HG03097 (cell line): ENCODE measurements around the gene HIVEP2.
A peak's percentile ranks its signal among the peaks of the same experiment; 100 is the strongest.

Experiments used
- ATAC-seq: cut with Tn5 transposase; IDR thresholded peaks from one replicate; pipeline ENCODE4 v1.9.1; 2021; ENCODE audit not compliant: unreplicated experiment, low FRiP score

The HIVEP2 gene

DNA sequence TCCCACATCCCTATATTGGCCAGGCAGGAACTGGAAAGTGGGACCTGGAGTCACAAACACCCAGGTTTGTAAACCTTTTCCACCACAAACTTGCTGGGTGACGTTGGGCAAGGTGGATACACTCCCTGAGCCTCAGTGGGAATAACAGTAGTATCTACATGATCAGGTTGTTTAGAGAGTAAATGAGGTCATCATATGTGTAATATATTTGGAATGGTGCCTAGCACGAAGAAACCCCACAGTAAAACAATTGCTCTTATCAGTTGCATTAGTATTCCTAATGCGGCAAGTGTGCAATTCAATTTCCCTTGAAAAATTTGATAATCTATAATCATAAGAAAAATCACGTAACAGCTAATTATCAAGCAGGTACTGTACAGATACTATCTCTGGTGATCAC lies 51.9 kb downstream of the HIVEP2 start:
- ATAC-seq, result no peak

DNA sequence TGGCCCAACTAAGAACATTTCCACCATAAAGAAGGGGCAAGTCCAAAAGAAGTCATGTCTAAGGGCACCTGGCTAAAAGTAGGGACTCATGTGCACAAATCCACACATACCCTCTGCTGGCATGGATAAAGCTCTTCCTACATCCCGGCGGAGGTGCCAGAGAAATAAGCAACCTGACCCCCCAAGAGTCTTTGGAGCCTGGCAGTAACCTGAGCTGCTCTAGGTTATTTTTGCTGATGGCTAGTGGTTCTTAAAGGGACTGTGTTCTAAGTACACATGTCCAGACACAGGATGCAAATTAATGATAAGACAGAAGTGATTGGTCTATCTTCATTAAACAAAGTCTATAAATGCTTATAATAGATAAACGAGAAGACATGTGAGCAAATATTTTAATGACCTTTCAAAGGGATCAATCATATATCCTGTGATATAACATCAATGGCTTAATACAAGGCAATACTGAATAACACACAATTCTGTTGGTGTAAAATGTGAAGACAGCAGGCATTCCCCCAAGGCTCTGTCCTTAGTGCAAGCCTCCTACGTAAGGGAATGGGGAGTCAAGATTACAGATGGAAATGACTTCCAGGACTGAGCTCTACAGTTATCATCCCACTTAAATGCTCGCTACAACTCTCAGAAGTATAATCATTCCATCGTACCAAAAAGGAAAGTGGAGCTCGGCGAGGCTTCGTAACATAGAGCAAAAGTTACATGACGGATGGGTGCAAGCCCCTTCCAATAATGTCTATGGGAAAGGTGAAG lies 52.5 kb downstream of the HIVEP2 start:
- ATAC-seq, result no peak

DNA sequence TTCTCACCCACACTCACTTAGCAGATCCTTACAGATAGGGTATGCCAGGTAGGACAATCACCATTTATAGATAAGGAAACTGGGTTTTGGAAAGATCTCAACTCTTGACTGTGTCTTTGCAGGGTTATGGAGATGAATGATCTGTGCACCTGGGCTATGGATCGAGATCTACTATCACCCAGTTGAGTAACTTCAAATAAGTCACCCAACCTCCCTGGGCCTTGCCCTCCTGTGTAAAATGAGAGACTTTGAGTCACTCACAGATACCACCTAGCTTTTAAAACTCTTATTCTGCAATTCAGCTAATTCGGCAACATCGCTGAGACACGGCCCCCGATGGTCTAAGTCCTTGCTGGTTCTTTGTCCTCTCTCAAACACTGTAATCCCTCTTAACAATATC lies 53.5 kb downstream of the HIVEP2 start:
- no peak for ATAC-seq

DNA sequence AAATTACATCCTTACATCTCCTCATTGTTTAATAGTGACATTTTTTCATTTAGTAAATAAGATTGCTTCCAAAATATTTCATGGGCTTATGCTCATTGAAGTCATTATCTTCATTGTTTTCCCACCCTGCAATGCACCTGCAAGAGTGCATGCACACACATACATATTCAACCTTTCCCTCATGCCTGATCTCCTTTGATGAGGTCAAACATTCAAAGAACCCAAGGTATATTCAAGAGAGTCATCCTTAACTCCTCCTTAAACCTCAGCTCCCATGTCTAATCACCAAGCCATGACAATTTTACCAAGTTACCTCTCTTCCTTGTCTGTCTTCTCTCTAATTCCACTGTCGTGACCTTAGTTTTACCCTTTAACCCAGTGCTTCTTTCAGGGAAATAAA lies 56.5 kb downstream of the HIVEP2 start:
- no peak for ATAC-seq

DNA sequence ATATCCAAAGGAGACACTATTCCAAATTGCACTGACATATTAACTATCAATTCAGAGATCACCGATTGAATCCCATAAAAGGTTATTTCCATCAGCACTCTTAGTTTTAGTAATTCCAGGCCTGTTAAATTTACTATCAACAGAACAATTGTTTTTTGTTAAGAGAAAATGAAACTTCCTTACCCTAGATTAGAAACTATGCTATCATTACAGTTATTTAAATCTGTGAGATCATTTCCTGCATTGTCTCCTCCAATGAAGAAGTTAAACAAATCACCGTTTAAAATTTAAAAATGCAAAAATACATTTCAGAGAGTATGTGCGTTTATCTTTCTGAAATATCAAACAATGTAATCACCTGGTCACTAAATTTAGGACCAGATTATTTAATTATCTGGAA lies 57.5 kb downstream of the HIVEP2 start:
- ATAC-seq, result no peak

DNA sequence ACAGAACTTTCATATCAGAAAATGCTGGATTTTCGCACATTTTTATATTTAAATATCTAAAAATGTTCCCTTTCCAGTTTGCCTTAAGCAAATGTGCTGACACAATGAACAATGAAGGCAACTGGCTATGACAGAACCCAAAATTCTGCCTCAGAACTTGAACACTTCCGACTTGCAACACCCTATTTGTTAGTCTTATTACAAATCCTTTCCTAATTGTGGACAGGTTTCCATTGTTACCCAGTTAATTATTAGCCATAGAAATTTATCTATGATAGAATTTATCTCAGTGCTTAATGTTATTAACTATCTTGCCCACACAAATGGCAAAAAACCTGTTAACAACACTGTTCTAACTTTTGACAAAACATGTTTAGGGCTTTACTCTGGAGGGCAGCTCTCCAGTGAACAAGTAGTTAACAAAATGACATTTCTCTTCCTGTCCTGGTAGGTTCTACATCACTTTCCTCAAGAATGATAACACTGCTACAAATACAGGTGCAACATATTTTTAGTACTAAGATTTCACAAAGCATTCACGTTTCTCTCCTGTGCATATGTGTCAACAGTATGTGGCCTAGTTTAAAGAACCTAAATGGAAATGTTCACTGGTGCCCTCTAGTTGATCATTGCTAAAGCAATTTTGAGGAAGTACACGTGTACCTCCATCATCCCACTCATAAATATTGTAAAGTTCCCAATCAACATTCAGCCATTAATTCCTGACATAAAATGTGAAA lies 58.4 kb downstream of the HIVEP2 start:
- ATAC-seq, result peak; percentile 75

DNA sequence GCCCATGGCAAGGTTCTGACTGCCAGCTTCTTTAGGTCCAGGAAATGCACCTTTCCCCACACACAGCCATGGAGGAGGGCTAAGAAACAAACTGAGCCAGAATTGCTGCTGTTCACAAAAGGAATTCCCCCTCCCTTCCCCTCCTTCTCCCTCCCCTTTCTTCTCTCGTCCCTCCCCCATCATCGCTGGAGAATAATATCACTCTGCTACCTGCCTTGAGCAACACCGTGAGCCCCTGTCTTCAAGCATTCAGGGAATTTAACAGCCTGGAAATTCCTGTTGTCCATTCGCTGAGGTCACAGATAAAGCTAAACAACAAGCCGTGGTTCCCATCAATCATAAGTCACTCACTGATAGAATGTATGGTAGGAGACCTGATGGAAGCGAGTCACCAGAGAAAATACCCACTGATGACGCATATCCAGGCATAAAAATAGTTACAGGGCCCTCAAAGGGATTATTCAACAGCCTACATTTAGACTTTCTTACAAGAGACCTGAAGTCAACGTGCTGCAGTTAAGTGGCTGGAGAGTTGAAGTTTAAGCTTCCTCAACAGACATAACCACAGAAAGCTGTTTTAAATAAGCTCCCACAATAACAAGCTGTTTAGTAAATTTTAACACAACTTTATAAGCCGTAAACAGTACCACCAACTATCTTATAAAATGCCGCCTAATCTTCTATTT lies 59.7 kb downstream of the HIVEP2 start:
- peak; percentile 70 for ATAC-seq

DNA sequence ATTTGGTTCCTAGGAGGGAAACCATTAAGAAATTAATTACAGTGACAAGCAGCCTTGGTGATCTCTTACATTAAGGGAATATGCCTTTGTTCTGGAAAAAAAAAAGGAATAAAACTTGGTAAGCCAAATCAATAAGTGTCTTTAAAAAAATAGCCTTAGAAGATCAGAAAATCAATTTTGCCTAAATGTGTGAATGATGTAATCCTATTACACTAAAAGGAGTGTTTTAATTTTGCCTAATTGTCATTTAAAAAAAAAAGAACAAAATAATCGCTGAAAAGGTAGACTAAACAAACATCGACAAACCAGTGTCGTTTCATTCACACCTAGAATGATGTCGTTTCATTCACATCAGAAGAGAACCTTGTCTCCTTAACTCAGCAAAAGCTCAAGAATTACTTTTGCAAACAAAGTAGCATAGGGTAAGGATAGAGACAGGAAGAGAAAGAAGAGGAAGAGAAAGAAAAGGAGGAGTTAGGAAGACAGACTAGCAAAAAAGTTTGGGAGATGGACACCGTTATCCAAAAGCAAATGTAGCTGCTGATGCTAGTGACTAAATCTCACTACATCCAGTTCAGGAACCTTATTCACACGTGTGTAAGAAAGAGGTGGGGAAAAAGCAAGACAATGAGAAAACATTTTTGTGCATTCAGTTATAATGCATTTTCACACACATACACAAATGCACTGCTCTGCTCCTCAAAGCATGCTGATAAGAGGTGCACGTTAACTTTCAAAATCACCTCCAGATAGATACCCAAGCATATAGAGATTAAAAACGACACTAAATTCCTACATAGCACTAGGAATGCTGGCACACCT lies 60.6 kb downstream of the HIVEP2 start:
- ATAC-seq, result no peak

DNA sequence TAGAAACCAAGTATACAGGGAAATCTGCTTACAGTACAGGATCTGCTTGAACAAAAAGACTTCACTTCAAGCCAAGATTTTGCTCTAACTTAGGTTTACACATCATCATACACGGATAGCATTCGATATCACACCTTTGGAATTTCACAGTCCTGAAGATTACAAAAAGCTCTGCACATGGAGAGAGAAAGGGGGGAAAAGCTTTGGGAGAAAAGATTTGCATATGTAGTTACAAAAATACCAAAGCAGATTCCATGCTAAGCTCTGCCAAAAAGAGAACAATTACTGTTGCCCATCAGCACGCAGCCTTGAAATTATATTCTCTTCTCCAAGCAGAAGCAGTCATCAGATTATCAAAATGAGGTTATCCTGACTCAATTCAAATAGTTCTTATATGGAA lies 62.0 kb downstream of the HIVEP2 start:
- no peak for ATAC-seq

DNA sequence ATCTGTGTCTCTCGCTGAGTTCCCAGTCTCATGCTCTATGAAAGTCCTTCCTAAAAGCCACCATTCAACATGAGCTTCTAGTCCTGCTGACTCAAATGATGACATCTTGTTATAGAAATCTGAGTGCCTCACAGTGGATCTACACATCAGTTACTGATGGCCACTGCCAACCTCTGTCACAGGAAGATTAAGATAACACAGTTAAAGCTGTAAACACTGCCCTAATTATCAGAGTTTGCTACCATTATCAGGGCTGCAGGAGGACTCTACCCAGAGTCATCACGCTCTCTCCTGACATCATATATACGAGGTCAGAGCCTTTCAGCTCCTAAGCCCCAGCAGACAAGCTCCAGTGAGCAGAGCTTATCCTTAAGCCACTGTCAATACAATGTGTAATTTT lies 63.2 kb downstream of the HIVEP2 start:
- ATAC-seq, result no peak

DNA sequence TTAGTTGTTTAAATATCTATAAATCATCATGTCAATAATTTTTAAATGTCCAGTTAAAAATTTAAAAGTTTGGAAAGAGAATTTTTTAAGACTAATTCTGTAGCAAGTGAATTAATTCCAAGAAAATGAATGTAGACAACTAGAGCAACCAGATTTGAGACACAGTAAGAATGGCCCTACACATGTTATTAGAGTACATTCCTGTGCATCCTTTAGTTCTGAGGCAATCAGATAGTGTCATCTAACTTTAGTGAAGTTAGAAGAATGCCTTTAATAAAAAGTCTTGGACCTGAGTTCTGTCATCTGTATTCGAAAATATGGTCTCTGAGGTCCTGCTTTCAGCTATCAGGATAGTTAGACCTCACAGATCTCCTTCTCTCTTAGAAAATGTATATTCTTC lies 63.7 kb downstream of the HIVEP2 start:
- no peak for ATAC-seq

DNA sequence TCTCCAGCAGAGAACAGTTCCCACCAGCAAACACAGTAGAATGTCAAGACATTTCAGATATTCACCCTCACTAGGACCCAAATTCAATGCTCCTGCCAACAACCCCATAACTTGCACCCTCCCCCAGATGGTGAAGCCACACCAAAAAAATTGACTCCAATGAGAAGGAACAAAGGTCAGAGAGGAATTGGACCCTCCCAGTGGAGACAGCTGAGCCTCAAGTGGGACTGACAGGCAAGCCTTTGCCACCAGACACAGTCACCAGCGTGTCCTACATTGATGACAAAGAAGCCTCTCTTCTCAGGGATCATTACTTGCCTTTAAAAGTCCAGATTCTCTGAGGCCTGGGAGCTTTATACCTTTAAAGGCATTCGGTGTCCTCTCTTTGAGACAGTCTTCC lies 64.8 kb downstream of the HIVEP2 start:
- no peak for ATAC-seq

DNA sequence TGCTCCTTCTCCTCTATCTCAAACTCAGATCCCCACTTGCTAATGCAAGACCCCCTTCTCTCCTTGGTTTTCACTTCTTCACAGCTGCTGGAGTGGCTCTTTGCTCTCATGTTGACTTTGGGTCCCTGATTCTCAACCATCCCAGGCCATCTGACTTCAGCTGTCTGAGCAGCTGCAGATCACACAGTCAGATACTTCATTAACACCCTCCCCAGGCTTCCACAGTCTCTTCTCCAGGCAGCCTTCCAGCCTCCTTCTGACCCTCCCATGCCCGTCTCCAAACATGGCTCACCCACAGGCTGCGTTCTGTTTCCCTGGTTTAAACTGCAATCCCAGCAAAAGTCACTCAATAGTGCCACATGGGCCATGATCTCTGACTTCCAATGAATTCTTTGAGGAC lies 65.4 kb downstream of the HIVEP2 start:
- ATAC-seq, result no peak

DNA sequence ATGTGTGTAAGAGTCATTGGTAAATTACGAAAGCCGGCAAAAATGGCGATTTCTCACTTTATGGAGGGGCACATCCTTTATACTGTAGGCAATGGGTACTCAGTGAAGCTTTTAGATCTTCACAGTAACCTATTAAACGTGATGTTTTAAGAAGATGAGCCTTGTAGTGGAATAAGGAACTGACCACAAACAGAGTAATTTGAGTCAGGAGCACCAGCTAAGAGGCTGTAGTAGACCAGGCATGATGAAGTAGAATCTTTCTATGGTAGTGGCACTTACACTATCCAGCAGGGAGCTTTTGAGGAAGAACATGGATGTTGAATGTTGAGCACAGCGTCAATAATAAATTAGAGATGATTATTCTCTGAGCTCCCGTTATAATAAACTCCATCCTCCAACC lies 65.9 kb downstream of the HIVEP2 start:
- ATAC-seq, result no peak

DNA sequence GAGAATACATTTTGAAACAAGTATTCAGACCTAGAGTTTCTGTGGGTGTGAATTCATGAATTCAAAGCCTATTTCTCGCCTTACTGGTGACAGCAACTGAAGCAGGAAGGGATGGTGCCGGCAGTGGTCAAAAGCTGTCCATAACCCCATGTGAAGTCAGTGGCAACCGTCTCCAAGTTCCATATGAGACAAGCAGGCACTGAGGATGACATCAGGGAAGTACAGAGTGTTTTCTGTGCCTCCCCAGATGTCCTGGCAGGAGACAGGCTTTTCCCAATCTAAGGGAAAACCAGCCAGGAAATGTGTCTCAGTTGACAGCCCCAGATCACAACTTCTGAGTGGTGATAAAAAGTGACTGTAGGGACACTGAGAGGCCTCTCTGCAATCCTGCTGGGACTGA lies 66.6 kb downstream of the HIVEP2 start:
- ATAC-seq, result no peak

DNA sequence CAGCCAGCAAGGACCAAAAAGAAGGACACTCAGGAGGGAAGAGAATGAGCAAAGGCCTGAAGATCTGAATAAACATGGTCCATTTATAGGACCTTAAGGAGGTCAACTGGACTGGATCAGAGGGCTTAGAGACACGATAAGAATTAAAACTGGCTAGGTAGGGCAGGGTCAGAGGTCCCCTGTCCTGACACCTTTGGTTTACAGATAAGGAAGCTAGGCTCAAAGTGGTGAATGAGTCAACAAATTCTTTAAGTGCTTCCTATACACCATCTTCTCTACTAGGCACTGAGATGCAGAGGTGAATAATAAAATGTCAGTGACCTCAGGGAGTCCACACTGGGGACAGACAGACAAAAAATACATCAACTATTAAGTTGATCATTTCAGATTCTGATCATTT lies 70.3 kb downstream of the HIVEP2 start:
- no peak for ATAC-seq

DNA sequence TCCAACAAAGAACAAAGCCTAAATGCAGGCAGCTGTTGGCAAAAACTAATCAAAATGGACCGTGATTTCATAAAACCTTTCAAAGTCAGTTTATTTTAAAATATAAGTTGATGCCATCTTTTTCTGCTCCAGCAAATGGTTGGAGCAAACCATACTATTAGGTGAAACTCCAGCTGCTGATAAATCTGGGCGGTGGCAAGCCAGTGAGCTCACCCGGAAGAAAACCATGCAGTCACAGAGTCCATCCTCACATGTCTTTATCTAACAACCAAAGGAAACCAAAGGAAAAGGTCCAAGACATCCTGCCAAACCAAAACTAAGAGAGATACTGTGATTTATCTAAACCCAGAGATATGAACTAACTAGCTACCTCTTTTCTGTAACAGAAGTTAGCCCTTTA lies 72.6 kb downstream of the HIVEP2 start:
- ATAC-seq, result no peak

DNA sequence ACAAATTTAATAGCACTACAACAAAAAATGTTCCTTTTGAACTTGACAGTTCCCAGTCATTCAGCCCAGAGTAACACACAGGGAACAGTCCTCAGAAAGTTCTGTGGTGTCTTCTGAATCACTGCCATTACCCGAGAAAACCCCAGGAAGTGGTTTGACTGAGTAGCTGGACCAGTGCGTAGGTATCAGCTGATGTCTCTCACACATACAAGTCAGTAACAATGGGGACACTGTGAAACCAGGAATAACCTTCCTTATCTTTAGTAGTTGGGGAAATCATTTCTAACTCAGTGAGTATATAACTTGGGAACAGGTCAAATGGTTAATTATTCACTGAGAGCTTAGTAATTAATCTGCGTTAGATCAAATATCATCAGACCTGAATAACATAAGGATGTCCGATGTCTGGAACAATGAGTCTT lies 73.1 kb downstream of the HIVEP2 start:
- peak; percentile 82 for ATAC-seq

DNA sequence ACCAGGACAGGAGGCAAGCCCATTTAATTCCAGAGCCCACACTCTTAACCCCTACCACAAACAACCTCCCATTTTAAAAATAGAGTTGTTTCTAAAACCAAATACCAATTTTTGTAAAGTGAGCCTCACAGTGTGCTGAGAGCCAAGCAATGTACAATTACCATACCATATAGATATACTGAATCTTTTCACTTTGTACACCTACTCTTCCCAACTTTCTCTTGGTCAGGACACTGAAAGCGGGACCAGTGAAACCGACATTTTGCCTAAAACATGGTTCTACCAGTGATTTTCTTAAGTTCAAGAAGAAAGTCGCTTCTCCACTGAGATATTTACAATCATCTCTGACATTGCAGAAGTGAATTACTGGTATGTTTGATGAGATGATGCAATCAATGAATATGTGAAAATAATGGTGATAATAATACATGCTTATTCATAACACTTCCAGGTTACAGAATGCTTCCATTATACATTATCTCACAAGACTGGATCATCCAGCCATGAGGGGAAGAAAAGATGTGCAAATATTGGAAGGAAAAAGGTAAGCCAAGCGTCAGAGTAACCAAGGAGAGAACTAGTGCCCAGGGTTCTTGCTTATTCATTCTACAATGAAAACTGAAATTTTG lies 74.1 kb downstream of the HIVEP2 start:
- ATAC-seq, result no peak

DNA sequence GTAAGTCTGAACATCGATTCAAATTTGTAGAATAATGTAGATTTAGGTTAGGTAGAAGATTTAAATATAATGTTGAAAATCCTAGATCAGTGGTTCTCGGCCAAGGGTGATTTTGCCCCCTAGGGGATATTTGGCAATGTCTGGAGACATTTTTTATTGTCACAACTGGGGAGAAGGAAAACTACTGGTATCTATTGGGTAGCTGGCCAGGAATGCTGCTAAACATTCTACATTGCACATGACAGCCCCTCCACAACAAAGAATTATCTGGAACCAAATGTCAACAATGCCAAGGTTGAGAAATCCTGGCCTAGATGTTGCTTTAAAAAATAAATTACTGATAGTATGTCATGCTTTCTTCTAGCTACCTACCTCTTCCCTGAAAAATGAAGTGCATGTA lies 76.1 kb downstream of the HIVEP2 start:
- no peak for ATAC-seq
